Immature natural killer cell (primary cell): Measurements from ENCODE around the gene SLC6A11. TPM values are rescaled to one million over a fixed set of nuclear protein-coding genes. Genes with fewer than 3 reads are reported as not detected.

Experiments used
- DNase-seq, 3 donors: peaks; one replicate each; pipeline ENCODE4 v3.0.0; 2022; ENCODE audit warnings: mixed read lengths in 1 of 3
- H3K27ac Mint-ChIP-seq, 6 donors: one replicate each; pipeline ENCODE4 v1.8.0; 2020; ENCODE audit warnings: mixed read lengths in 6 of 6, mild to moderate bottlenecking in 5 of 6, inconsistent platforms in 4 of 6, moderate library complexity in 3 of 6
- H3K27me3 Mint-ChIP-seq, 3 donors: one replicate each; pipeline ENCODE4 v1.8.0; 2020 to 2021; ENCODE audit warnings: low read depth in 3 of 3, mild to moderate bottlenecking in 3 of 3, mixed read lengths in 3 of 3, moderate library complexity in 3 of 3, inconsistent platforms in 1 of 3
- H3K36me3 Mint-ChIP-seq, 3 donors: one replicate each; pipeline ENCODE4 v1.8.0; 2020; ENCODE audit warnings: mixed read lengths in 3 of 3, inconsistent platforms in 2 of 3, mild to moderate bottlenecking in 2 of 3
- H3K4me1 Mint-ChIP-seq, 2 donors: one replicate each; pipeline ENCODE4 v1.8.0; 2020; ENCODE audit warnings: inconsistent platforms in 2 of 2, mild to moderate bottlenecking in 2 of 2, mixed read lengths in 2 of 2, moderate library complexity in 1 of 2
- H3K4me3 Mint-ChIP-seq, 5 donors: one replicate each; pipeline ENCODE4 v1.8.0; 2020; ENCODE audit warnings: mild to moderate bottlenecking in 5 of 5, mixed read lengths in 5 of 5, inconsistent platforms in 3 of 5, moderate library complexity in 3 of 5
- H3K9me3 Mint-ChIP-seq, 6 donors: one replicate each; pipeline ENCODE4 v1.8.0; 2020; ENCODE audit warnings: mild to moderate bottlenecking in 6 of 6, mixed read lengths in 6 of 6, inconsistent platforms in 4 of 6, moderate library complexity in 3 of 6
- polyA plus RNA-seq, 3 donors: library from polyadenylated mRNA; unstranded; fragments of 300-500 nt; fragmentation: Illumina TruSeq; gene quantifications; one replicate each; pipeline ENCODE4 v1.2.3, GENCODE V29; 2021

SLC6A11 gene
- polyA plus RNA-seq, 3 donors from 2014 or later: not detected

GRCh38 chr3:10988991-10989484 is 173.0 kb downstream of the SLC6A11 start:
- no peak for DNase-seq
- Mint-ChIP-seq H3K4me3 (no peak overlapping the region), H3K4me1 (peaks cover 6 to 7% of the 10 kb centered on the region in 2 donors), H3K36me3 (no peaks in the 10 kb centered on the region), H3K27ac (no peak overlapping the region), H3K9me3 (no peaks in the 10 kb centered on the region), H3K27me3 (peaks cover 5 to 20% (median 7%) of the 10 kb centered on the region in 3 donors)

Other genes starting within 250 kb of the SLC6A11 start
- gene SLC6A1, start 176.5 kb downstream of the SLC6A11 start, polyA plus RNA-seq: not detected